Islet precursor cell (in vitro differentiated cells): ENCODE results near the gene ETS1.

ENCODE experiments used
- DNase-seq: peaks from one replicate; pipeline ENCODE4 v3.0.0-alpha.2; 2018

ETS1 gene

DNA sequence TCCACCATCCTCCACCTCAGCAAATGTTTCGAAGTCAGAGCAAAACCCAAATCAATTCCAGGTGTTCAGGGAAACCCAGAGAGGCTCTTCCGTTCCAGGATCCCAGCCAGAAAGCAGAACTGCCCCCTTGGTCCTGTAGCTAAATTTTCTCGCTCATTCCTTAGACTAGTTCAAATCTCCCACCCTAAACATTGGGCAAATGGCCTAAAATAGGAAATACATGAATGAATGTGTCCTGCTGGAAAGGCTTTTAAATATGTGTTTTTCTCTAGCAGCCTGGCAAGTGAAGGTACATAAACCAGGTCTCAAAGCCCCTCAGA, 89.6 kb downstream of the ETS1 start:
- DNase-seq = no peak

DNA sequence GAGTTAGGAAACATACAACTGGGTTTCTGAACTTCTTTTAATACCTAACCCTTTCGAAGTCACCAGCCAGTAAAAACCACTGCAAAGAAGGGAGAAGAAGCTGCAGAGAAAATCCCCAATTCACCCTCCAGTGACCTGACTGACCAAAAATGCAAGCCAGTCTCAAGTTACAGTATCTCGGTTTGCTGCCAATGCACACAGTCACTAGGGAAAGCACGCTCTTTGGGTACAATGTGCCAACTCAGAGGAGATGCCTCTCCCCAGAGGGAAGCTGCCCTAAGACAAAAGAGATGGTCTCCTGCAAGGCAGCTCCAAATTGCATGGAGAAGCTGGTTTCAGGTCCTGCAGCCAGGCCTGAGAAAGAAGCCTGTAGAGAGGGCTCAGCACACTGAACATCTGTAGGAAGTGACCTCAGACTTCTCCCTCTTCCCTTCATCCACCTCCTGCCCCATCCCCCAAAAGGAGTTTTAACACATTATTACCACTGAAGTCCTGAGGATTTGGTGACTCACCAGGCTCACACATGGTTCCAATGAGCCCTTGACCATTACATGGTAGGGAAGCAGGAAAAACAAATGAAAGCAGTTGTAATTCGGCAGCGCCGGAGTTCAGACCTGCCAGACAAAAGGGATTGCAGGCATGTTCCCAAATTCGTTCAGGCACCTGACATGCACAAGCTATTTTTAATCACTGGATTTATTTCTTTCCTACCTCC, 90.1 kb downstream of the ETS1 start:
- DNase-seq = peak; percentile 90

DNA sequence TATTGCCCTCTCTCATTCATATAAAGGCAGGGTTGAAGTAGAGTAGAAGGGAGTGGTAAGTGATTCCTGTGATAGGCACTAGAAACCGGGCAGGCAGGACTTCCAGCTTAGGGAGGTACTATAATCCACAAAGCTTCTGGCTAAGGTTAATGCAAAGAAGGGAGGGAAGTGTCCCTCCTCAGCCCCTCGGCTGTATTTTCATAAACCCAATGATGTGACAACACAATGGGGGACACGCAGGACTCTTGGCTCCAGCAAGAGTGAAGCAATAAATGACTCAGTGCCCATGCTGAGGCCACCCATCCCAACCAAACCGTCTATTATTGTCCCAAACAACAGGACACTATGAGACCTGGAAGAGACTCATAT, 90.7 kb downstream of the ETS1 start:
- DNase-seq = no peak

DNA sequence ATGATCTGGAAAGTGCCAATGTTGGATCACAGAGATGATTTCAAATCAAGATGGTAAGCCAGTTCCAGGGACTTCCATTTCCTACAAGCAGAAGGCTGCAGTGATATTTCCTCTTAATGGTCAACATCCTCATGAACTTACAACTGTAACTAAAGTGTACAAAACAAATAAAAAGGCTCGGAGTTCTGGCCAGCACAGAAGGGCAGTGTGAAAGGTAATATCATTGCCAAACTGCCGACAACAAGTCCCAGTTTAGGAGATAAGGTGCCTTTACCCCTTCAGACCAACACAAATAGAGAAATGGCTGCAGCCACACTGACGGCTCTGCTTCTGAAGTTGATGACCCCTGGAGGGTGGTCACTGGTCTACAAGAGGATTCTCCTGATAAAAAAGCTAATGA, 91.1 kb downstream of the ETS1 start:
- no peak for DNase-seq

DNA sequence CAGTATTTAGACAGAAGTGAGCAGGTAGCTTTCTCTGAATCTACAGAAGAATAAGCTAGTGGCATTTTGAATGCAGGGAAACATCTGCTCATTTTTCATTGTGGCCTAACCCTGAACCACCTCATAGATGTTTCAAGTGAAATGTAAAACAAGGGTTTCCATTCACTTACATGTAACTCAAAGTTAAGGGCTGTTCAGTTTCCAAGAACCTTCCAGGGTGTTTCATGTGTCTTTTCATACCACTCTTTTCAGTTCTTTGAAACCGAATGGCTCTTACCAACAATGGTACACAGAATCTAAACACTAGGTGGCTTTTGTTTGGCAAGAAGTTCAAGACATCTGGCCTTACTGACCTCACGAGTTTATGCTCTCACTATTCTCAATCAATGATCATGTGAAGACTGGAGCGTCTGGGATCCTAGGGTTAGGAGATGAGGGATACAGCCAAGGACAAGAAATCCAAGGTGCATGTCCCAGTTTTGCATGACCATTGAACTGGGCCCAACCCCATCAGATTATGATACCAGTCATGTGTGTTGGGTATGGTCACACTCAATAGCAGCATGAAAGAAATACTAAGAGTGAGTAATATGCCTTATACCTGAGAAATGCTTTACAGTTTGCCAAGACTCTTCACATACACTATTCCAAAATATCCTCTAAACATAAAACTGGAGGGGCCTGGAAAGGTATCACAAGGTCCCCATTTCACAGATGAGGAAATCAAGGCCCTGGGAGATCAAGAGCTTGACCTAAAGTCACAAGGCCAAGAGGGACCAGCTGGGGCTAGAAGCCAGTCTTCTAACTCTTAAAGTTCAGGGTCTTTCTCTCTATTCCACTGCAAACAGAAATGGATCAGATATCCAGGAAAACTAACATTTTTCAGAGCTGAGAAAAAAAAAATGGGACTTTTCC, 92.7 kb downstream of the ETS1 start:
- DNase-seq = no peak

DNA sequence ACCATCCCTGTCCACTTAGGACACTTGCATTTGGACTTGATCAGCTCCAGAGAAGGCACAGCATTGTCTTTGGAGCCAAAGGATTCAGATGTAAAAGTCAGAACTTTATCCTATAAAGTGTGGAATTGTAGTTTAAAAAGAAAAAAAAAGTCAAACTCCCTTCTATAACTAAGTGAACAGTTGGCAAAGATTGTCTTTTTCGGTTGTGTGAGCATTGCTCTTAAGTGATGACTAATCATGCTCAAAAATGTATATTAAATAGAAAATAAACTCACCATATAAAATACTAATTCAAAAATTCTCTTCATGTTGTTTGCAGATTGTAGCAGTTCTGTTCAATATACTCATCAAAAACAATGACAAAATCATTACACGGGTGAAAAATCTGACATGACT, 93.8 kb downstream of the ETS1 start:
- no peak for DNase-seq

DNA sequence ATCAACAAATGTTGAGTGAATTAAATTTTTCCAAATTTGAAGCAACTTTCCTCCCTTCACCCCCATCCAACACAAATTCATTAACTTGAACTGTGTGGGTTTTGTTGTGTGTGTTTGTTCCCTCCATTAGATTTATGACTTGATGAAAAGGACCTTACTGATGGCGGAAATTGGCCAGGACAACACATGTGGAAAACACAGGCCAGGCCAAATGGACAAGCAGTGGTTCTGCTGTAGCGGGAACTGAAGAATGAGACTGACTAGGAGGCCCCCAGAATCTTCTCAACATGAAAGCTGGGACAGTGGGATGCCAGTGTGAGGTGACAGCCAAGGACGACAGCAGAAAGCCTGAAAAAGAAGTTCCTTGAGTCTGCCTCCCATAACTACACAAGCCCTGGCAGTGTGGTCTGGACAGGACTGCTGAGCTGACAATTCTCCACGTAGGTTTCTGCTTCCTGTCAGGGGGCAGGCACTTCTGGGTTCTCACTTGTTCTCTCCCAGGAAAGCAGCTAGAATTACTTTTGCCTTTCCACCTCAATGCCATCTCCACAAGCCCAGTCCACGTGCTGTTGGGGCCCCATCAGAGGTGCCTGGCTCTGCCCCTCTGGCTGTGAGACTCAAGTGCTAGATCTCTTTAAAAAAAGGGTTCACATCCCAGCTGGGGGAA, 94.3 kb downstream of the ETS1 start:
- DNase-seq = no peak

DNA sequence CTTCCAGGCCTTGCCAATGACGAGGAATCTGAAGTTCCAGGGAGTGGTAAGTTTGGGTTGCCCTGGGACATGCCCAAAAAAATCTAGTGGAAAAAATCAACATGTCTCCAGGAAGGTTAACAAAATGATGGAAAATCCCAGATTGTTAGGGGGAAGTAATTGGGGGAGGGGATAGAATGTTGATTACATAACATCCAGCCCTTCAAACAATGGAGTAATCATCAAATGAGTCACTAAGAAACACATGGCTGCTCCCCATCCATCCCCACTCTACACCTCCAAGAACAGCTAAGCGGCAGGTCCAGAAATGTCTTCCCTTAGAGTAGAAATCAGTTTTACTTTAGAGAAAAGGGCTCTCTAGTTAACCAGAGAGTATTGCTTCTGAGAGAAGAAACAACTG, 94.9 kb downstream of the ETS1 start:
- no peak for DNase-seq

DNA sequence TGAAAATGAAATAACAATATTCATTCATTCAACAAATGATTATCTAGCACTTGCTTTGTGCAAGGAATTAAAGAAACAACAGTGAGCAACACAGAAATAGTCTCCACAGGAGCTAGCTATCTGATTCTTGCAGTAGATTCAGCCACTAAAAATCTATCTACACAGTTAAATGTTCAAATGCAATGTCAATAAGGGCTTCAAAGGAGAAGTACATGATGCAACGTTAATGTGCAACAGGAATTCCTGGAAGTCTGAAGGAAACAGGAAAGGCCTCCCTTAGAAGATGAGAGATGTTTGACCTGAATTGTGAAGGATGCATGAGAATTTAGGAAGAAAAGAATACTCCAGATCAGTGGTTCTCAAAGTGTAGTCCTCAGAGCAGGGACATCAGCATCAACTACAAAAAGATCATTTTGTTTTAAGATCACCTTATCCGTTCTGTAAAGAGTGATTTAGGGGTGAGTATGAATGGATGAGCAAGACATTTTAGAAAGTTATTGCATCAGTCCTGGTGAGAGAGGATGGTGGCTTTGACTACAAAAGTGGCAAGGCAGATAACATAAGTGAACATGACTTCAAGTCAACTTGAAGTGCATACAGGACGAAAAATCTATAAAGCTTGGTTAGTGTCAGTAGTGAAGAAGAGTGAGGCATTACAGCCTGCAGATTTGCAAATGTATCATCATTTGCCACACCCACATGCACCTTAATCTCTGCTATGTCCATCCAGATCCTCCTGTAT, 96.0 kb downstream of the ETS1 start:
- DNase-seq = no peak

DNA sequence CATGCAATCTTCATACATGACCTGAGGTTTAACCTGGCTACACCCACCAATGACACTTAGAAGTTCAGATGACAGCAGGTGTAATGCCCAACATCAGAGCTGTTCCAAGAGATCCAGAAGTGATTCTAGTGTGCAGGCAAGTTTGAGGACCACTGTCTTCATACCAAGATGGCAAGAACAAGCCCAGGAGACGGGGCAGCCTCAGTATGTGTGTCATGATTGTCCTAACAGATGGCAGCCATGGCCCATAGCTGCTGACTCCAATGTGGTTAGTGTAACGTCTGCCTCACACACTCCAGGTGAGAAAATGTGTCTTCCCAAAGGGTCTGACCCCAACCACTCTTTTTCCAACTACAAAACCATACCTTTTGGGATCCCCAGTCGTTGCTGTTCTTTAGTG, 97.3 kb downstream of the ETS1 start:
- DNase-seq = no peak

DNA sequence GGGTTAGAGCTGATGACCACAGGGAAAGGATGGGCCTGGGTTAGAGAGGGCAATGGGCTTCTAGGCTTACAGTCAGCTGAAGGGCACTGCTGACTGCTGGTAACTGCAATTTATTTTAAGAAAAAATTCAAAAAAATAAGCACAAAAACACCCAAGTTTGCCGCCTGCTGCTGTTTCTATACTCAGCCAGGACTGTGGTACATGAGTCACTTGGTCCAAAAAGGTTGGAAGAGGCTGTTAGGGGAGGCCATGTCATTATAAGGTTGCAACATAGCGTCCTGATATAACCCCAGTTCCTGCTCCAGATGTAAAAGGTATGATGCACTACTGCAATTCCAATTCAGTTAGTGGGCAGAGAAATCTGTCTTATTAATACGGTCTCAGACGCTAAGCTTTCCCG, 98.9 kb downstream of the ETS1 start:
- DNase-seq = no peak

DNA sequence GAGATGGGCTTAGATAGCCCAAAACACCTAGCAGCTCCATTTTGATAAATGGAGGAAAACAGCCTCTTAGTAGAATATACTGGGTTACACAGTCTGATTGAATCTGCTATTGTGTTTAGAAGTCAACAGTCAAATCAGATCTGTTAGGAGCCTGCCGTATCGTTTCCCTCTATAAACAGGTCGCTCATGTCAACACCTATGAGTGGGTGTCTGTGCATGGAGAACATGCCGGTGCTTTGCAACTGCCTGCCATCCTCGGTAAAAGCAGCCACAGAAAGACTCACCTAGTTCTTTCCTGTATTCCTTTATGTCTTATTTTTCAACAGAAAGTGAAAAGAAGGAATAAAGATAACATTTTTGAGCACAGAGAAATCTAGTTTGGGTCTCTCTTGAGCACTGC, 99.4 kb downstream of the ETS1 start:
- DNase-seq = no peak

DNA sequence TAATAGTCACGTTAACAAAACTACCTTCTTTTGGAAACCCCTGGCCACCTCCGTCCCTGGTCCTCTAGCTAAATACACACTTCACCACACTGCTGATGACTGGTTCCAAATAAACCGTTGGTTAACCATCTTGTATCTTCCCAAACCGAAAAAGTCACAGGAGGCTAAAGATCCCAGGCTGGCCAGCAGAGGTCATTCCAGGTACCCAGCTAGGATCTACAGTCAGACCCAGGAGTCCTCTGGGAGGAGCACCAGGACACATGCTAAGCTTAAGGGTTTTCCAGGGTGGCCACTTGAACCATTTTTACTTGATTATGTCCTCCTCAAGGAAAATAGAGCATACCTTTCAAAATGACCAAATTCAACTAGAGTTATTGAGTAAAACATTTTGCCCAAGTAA, 103.2 kb downstream of the ETS1 start:
- no peak for DNase-seq

DNA sequence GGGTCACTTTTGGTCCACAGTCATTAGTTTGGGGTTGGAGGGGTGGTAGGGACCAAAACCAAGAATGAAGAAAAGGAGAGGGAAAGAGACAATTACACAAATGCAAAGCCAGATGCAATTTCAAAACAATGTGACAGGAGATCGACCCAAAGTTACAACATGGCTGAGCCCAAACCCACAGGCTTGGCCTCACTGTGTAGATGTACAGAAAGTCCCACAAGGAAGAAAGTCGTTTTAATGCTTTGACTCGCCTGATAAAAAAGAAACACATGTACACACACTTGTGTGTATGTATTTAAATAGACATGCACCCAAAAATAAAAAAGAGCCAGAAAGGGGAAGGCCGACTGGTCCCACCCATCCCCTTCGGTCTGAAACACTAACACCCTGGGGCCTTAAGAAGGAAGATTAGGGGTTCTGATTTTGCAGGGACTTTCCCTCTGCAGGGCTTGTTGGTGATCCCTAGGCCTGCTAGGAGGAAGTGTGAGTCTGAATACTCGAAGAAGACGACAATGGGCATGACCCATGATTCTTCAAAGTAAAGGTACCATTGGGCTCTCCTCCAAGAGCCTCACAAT, 104.1 kb downstream of the ETS1 start:
- no peak for DNase-seq

DNA sequence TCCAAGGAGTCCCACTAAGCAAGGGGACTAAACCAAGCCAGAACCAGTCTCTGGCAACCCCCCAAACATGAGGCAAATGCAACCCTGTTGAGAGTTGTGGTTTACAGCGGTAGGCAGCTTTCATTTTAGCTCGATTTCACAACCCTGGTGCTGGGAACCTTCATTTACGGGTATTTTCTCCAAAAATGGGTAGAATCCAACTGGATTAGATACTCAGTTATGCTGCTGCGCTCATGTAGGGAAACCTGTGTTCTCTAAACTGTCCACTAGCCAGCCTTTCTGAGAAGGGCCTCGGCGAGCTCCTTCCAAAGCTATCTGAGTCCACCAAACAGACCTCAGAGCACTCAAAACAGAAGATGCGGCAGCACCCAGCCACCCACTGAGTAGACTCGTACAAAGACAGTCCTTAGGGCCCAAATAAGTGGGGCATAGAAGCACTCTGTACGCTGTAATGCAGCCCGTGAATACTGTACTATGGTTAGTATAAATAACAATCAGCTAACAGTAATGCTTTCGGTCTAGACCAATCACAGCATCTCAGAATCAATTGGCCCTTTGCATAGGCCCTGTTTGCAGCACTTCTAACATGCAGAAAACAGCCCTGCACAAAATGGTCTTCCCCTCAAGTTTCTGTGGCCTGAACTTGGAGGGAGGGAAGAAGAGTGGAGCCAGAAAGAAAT, 104.7 kb downstream of the ETS1 start:
- no peak for DNase-seq

DNA sequence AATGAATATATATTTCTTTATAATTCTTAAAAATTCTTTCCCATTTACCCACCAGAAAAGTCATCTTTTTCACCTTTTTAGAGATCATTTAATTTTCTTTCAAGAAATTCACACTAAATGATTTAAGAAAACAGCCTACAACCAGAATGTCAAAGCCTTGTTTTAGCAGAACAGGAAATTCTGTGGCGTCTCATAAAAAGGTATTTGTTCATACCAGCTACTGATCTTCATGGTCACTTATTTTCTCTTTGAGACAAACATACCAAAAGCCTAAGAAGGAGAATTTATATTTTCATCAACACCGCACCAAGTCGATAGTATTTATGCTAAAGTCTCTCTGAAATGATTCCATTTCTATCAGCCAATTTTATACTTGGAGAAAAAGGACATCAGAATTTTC, 105.3 kb downstream of the ETS1 start:
- no peak for DNase-seq

DNA sequence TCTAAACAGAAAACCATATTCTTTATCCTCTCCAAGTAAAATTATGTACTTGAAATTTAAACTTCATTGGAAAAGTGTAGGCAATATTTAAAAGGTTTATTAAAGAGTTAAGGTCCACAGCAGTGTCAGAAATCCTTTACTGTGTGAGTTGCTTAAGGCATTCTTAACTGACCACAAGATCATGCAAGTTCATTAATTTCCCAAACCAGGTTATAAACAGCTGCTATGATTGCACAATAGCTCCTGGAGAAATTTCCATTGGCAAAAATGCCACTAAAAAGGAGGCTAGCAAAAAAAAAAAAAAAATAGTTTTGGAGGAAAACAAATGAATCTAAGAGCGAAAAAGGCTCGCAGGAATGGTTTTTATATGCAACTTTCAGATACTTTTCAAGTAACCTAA, 106.2 kb downstream of the ETS1 start:
- DNase-seq = no peak

DNA sequence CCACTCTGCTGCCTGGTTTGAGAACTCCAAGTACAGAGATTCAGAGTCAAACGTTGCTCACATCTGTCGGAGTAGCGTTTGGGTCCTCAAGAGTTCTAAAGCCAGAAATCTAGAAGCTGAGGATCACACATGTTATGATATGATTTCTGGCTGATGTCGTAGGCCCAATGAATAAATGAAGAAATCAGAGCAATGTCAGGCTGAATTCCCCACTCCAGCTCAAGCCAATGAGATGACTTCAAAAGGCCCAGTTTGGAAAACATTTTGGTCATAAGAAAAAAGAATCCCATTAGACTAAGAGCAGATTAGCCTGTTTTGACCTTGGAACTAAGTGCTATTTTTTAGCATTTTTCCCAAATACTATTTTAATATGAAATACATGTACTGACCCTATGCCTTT, 106.7 kb downstream of the ETS1 start:
- no peak for DNase-seq

DNA sequence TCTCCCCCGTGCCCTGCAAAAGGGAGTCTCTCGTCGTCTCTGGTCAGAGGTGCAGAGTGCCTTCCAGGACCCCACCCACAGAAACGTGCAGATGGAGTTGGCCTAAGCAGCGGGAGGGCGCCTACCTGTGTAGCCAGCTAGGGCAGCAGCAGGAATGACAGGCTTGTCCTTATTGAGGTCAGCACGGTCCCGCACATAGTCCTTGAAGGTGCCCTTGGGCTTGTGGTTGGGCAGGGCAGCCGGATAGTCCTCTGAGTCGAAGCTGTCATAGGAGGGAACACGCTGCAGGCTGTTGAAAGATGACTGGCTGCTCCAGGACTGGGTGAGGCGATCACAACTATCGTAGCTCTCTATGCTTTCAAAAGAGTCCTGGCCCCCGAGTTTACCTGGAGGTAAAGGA, 107.3 kb downstream of the ETS1 start:
- no peak for DNase-seq

DNA sequence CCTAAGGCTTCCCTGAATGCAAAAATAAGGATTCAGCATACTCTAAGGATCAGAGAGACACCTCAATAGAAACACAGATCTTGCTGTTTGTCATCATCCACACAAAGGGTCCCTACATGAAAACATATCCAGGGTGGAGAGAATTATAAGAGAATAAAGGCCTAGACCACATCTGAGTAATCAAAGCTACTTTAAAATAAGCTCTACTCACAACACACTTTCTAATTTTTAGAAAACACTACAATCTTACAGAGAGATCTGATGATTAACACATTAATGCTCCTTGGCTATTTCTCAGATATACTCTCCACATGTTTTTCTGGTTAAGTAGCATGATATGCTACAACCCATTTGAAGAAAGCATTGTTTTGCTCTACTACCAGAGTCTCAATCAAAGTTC, 108.2 kb downstream of the ETS1 start:
- no peak for DNase-seq

DNA sequence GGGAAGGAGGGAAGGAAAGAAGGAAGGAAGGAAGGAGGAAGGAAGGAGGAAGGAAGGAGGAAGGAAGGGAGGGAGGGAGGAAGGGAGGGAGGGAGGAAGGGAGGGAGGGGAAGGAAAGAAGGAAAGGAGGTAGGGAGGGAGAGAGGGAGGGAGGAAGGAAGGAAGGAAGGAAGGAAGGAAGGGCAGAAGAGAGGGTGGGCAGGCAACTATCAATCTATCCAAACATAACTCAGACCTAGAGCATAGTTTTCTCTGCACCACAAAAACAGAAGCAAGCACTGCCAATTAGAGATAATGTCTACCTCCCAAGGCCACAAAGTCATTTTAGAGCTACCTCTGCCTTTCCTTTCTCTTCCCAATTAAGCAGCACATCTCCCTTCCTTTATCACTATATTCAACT, 109.1 kb downstream of the ETS1 start:
- DNase-seq = no peak

DNA sequence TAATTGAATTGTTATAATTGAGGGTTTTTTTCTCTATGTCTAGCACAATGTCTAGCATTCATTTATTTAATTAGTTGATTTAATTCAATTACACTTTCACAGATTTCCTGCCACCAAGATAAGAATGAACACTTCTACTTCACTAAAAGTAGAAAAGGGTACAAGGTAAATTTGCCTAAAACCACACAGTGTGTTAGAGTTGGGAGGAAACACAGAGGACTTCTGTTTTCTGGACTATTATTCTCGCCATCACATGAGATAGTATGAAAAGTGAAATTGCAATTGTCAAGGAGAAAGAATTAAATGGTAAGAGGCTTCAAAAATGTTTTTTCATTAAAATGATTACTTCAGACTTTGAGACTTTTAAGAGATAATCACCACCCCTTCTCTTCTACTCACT, 109.5 kb downstream of the ETS1 start:
- DNase-seq = no peak

DNA sequence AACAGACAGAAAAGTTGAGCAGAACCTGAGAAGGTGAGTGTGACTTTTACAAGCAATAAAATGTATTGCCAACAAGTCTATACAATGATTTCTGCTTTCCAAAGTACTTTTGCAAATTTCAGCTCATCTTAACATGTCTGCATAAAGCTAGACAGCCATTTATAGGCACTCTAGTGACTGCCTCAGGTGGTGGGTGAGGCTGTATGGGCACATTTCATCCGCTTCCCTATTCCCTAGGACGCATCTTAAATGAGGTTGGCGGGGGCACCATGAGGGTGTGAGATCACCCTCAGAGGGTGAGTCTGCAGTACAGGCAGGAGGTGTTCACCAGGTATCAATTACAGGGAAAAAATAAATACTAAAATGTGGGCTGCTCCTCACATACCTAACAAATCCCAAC, 110.1 kb downstream of the ETS1 start:
- DNase-seq = no peak
